HG03457 (cell line): ENCODE data around the gene HNF1B.

Experiments used
- ATAC-seq: cut with Tn5 transposase; IDR thresholded peaks from one replicate; pipeline ENCODE4 v1.9.1; 2021; ENCODE audit warnings: moderate number of reproducible peaks; ENCODE audit not compliant: unreplicated experiment

HNF1B gene

GRCh38 chr17:37737081-37737480, 7.8 kb downstream of the HNF1B start:
- no peak for ATAC-seq

- ATAC-seq: no peak
Measured at GRCh38 chr17:37736428-37736827, 8.4 kb downstream of the HNF1B start.

GRCh38 chr17:37735165-37735564, 9.7 kb downstream of the HNF1B start:
- ATAC-seq: no peak

GRCh38 chr17:37732316-37732715, 12.5 kb downstream of the HNF1B start:
- ATAC-seq: no peak

GRCh38 chr17:37731056-37731455, 13.8 kb downstream of the HNF1B start:
- ATAC-seq: no peak

- ATAC-seq: no peak
Measured at GRCh38 chr17:37729905-37730304, 15.0 kb downstream of the HNF1B start.

GRCh38 chr17:37726891-37727675, 17.8 kb downstream of the HNF1B start:
- no peak for ATAC-seq

- ATAC-seq: no peak
Measured at GRCh38 chr17:37726248-37726647, 18.6 kb downstream of the HNF1B start.

- ATAC-seq: no peak
Measured at GRCh38 chr17:37725601-37726146, 19.2 kb downstream of the HNF1B start.

GRCh38 chr17:37725021-37725595, 19.8 kb downstream of the HNF1B start:
- no peak for ATAC-seq

- ATAC-seq: no peak
Measured at GRCh38 chr17:37720989-37721388, 23.9 kb downstream of the HNF1B start.

- ATAC-seq: no peak
Measured at GRCh38 chr17:37719866-37720265, 25.0 kb downstream of the HNF1B start.

- ATAC-seq: no peak
Measured at GRCh38 chr17:37718324-37719048, 26.4 kb downstream of the HNF1B start.

GRCh38 chr17:37717627-37718323, 27.1 kb downstream of the HNF1B start:
- no peak for ATAC-seq

- ATAC-seq: no peak
Measured at GRCh38 chr17:37714897-37715296, 30.0 kb downstream of the HNF1B start.

- ATAC-seq: no peak
Measured at GRCh38 chr17:37713624-37714023, 31.2 kb downstream of the HNF1B start.

GRCh38 chr17:37713028-37713431, 31.8 kb downstream of the HNF1B start:
- no peak for ATAC-seq

GRCh38 chr17:37711113-37711512, 33.7 kb downstream of the HNF1B start:
- no peak for ATAC-seq

GRCh38 chr17:37710344-37710886, 34.4 kb downstream of the HNF1B start:
- no peak for ATAC-seq

- no peak for ATAC-seq
Measured at GRCh38 chr17:37708616-37709212, 36.1 kb downstream of the HNF1B start.
